Stomach (tissue), 9 donors: Measurements from ENCODE around the gene SSTR4. TPM values are rescaled to one million over a fixed set of nuclear protein-coding genes. Genes with fewer than 3 reads are reported as not detected.

Experiments
- DNase-seq, 2 donors: peaks; one replicate each; pipeline versions ENCODE4 v3.0.0 to v3.0.0-alpha.2; 2013 to 2019
- H3K27ac ChIP-seq, 5 donors: fragments of 200-600 bp in 4 of 5; sonication (generic) in 4 of 5; one replicate each; pipeline ENCODE4 v1.5.1; 2013 to 2019; ENCODE audit warnings: mild to moderate bottlenecking in 1 of 5, moderate library complexity in 1 of 5
- H3K27me3 ChIP-seq, 3 donors: fragments of 200-600 bp; sonication (generic); one replicate each; pipeline ENCODE4 v1.5.1; 2017 to 2019; ENCODE audit warnings: mixed run types in 1 of 3
- H3K36me3 ChIP-seq, 4 donors: fragments of 200-600 bp; sonication (generic); 1 replicate in 3 of 4; 2 replicates in 1 of 4; pipeline ENCODE4 v1.5.1; 2016 to 2019
- H3K4me1 ChIP-seq, 4 donors: fragments of 200-600 bp; sonication (generic); one replicate each; pipeline ENCODE4 v1.5.1; 2016 to 2019
- H3K4me3 ChIP-seq, 4 donors: fragments of 200-600 bp; sonication (generic) in 3 of 4; one replicate each; pipeline ENCODE4 v1.5.1; 2016 to 2019; ENCODE audit warnings: mild to moderate bottlenecking in 1 of 4
- H3K9me3 ChIP-seq, 4 donors: fragments of 200-600 bp; sonication (generic); one replicate each; pipeline ENCODE4 v1.5.1; 2016 to 2019
- CTCF ChIP-seq, 7 experiments: fragments of 450-650 bp in 4 of 7; fragments of 200-600 bp in 3 of 7; sonication (generic) in 3 of 7; IDR thresholded peaks; one replicate each; pipeline ENCODE4 v1.5.1; 2016 to 2019; ENCODE audit warnings: antibody characterized with exemption in 7 of 7, control low read depth in 2 of 7, mild to moderate bottlenecking in 1 of 7
- EP300 ChIP-seq: sonication (generic); formaldehyde crosslinking; IDR thresholded peaks from one replicate; pipeline ENCODE4 v1.6.1; 2017; ENCODE audit warnings: antibody characterized with exemption
- POLR2A ChIP-seq, 4 donors: fragments of 450-650 bp; IDR thresholded peaks; one replicate each; pipeline ENCODE4 v1.6.1; 2016; ENCODE audit warnings: antibody characterized with exemption in 4 of 4, control low read depth in 2 of 4, mild to moderate bottlenecking in 1 of 4, moderate library complexity in 1 of 4
- POLR2AphosphoS5 ChIP-seq, 3 donors: sonication (generic); formaldehyde crosslinking; IDR thresholded peaks; one replicate each; pipeline ENCODE4 v1.6.1; 2016; ENCODE audit warnings: antibody characterized with exemption in 3 of 3
- WGBS, 5 donors: extraction: QIAGEN DNeasy Blood & Tissue Kit in 3 of 5; methylation state at CpG; one replicate each; pipeline versions ENCODE4 v1.1.5 to v1.1.7; 2013 to 2018; 5-methylcytosine and 5-hydroxymethylcytosine counted together
- intact Hi-C: fragments of 100-400 bp; cut with DNase I; formaldehyde crosslinking; loops from one replicate; pipeline ENCODE4 v1.15.1; 2023; ENCODE audit warnings: low total_unique reads
- polyA plus RNA-seq, 3 donors: library from polyadenylated mRNA; stranded (reverse); fragments of 200-250 nt; gene quantifications; one replicate each; pipeline ENCODE4 v1.2.3, GENCODE V29; 2013
- total RNA-seq, 5 donors: library from RNA; depleted of rRNA; stranded (reverse); fragments of >200 nt; gene quantifications; one replicate each; pipeline versions ENCODE4 v1.1.0 to v1.2.3, GENCODE V29; 2014 to 2016
- donor health status: healthy with polysubstance abuse.
- donor health status: Bipolar disorder and iron deficiency.
- donor health status: healthy.

Gene SSTR4
- total and polyA plus RNA-seq, 8 donors = not detected

- Histone ChIP-seq H3K27me3 (peaks cover 0 to 48% (median 15%) of the 10 kb centered on the region in 3 donors), H3K9me3 (no peaks in the 10 kb centered on the region), H3K4me3 (no peak overlapping the region), H3K4me1 (peaks cover 5 to 12% (median 8%) of the 10 kb centered on the region in 4 donors), H3K36me3 (no peaks in the 10 kb centered on the region), H3K27ac (no peak overlapping the region)
- intact Hi-C loops = loop anchor here (10.0 kb wide), 1 partner anchor 342 kb away; no protein-coding TSS in a partner anchor
- DNase-seq = no peak
- WGBS, 5 donors = 34 to 67% (median 49%) methylated on average over 3 of the region's 3 CpGs
- TF ChIP-seq POLR2A (IDR thresholded peaks at IDR 0.05) (no peak), EP300 (no peak), POLR2AphosphoS5 (IDR thresholded peaks at IDR 0.05) (no peak), CTCF (IDR thresholded peaks at IDR 0.05) (no peak)
Observed at GRCh38 chr20:23037017-23037481, 1.9 kb downstream of the SSTR4 start.

GRCh38 chr20:23039136-23039875 is 4.2 kb downstream of the SSTR4 start:
- Histone ChIP-seq H3K9me3 (no peaks in the 10 kb centered on the region), H3K4me3 (no peak overlapping the region), H3K27ac (no peak overlapping the region), H3K4me1 (peaks cover 12 to 30% (median 24%) of the 10 kb centered on the region in 4 donors), H3K27me3 (peaks cover 0 to 42% (median 15%) of the 10 kb centered on the region in 3 donors), H3K36me3 (no peaks in the 10 kb centered on the region)
- intact Hi-C loops = loop anchor here (10.0 kb wide), 1 partner anchor 345 kb away; no protein-coding TSS in a partner anchor
- DNase-seq = no peak
- TF ChIP-seq EP300 (no peak), POLR2A (IDR thresholded peaks at IDR 0.05) (no peak), CTCF (IDR thresholded peaks at IDR 0.05) (no peak)
- WGBS, 5 donors = 78 to 93% (median 88%) methylated on average over 4 to 5 of the region's 5 CpGs

GRCh38 chr20:23039885-23040508 is 4.9 kb downstream of the SSTR4 start:
- peaks cover 11 to 28% (median 22%) of the 10 kb centered on the region in 4 donors for H3K4me1 ChIP-seq
- no peak for DNase-seq
- H3K36me3 ChIP-seq = no peaks in the 10 kb centered on the region
- no peak for TF ChIP-seq EP300
- TF ChIP-seq POLR2A (IDR thresholded peaks at IDR 0.05) = no peak
- no peak for TF ChIP-seq POLR2AphosphoS5 (IDR thresholded peaks at IDR 0.05)
- TF ChIP-seq CTCF (IDR thresholded peaks at IDR 0.05) = no peak
- H3K9me3 ChIP-seq = no peaks in the 10 kb centered on the region
- peaks cover 0 to 35% (median 11%) of the 10 kb centered on the region in 3 donors for H3K27me3 ChIP-seq
- no peak overlapping the region for H3K4me3 ChIP-seq
- 66 to 73% (median 69%) methylated on average over 3 of the region's 3 CpGs for WGBS, 5 donors
- no peak overlapping the region for H3K27ac ChIP-seq
- intact Hi-C loops = loop anchor here (10.0 kb wide), 1 partner anchor 345 kb away; no protein-coding TSS in a partner anchor

GRCh38 chr20:23042270-23042669 is 7.2 kb downstream of the SSTR4 start:
- no peak overlapping the region for H3K4me3 ChIP-seq
- no peaks in the 10 kb centered on the region for H3K9me3 ChIP-seq
- DNase-seq = no peak
- no peak for TF ChIP-seq EP300
- no peak for TF ChIP-seq CTCF (IDR thresholded peaks at IDR 0.05)
- no peak for TF ChIP-seq POLR2AphosphoS5 (IDR thresholded peaks at IDR 0.05)
- no peak for TF ChIP-seq POLR2A (IDR thresholded peaks at IDR 0.05)
- no peaks in the 10 kb centered on the region for H3K36me3 ChIP-seq
- H3K4me1 ChIP-seq = peaks cover 10 to 43% (median 24%) of the 10 kb centered on the region in 4 donors
- peaks cover 0 to 33% (median 0%) of the 10 kb centered on the region in 3 donors for H3K27me3 ChIP-seq
- intact Hi-C loops = no loop called here
- WGBS, 5 donors = 27 to 48% (median 32%) methylated on average over 3 of the region's 3 CpGs
- H3K27ac ChIP-seq = peak overlapping the region in 2 of 5 donors; percentile 56 to 82
